COLO829 (cell line): ENCODE results near the gene LCE2D.
"Not testable (repeated sequence)": the region's sequence is repeated elsewhere in the genome, so short reads cannot be mapped to it uniquely, and the experiment has no call there.

Experiments used
- DNase-seq: peaks from one replicate; pipeline ENCODE4 v3.0.0; 2012; ENCODE audit warnings: low spot score

The LCE2D gene, protein sequence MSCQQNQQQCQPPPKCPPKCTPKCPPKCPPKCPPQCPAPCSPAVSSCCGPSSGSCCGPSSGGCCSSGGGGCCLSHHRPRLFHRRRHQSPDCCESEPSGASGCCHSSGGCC

DNA sequence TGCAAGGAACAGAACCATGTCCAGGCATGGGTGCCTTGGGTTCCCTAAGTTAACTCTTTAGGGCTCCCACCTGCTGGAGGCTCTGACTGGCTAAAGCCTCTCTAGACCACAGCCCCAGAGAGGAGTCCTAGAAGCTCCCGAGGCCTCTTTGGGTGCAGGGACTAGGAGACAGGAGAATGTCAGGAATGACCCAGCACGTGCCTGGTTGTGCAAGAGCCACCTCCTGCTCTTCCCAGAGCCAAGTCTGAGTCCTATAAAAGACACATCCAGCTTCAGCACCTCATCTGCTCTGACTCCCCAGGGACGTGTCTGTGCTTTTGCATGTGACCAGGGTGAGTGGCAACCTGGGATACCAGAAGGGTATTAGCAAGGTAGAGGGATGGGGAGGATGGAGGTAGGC lies at the start of gene LCE2D:
LCE2D (plus strand) TSS at position 283 of the 400 bp plus-strand sequence. CDS start 726 bp downstream, outside the sequence.
- no peak for DNase-seq

DNA sequence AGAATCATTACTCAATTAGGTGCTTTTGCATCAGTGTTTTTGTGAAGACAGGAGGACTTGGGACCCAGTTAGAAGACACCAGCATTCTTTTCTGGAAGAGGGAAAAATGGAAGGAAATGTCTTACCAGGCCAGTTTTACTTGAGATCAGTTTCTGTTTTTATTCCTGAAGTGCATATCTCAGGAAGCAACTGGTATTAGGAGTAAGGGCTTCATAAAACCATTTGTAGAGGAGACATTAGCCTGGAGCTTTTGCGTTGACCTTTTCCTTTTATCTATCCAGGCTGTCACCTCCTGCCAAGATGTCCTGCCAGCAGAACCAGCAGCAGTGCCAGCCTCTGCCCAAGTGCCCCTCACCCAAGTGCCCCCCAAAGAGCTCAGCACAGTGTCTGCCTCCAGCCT lies 49.7 kb upstream of the LCE2D start, which contains the start of gene LCE3B:
LCE3B (plus strand) TSS at position 301 of the 400 bp plus-strand sequence; CDS start at position 301, 0 bp downstream.
- DNase-seq = no peak

DNA sequence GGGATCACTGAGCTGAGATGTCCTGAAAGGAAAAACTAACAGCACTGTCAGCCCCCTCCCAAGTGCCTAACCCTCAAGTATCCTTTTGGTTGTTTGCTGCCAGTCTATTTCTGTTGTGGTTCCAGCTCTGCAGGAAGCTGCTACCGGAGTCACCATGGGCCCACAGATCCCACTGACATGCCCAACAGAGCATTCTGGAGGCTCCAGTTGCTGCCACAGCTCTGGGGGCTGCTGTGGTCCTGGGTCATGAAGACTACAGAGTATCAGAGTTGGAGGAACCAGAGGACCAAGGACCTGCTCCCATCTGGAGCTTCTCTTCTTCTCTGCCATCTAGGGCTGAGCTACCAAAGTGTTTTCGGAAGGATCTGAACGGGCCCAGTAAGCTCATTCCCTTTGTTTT lies 41.2 kb upstream of the LCE2D start:
- DNase-seq = no peak

DNA sequence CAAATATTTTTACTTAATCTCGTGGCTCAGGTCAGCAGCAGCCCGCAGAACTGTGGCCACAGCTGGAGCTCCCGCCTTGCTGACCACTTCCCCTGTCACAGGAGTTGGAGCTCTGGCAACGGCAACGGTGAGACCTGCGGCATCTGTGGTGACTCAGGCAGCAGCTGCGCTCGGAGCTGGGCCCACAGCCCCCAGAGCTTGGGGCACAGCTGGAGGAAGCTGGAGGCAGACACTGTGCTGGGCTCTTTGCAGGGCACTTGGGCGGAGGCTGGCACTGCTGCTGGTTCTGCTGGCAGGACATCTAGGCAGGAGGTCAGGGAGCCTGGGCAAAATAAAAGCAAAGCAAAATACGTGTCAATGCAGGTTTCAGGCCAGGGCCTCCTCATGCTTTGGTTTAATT lies 40.4 kb upstream of the LCE2D start, which contains the start of gene LCE3A:
LCE3A (minus strand) TSS at position 301 of the 400 bp plus-strand sequence; CDS start at position 301, 0 bp downstream.
- no peak for DNase-seq

DNA sequence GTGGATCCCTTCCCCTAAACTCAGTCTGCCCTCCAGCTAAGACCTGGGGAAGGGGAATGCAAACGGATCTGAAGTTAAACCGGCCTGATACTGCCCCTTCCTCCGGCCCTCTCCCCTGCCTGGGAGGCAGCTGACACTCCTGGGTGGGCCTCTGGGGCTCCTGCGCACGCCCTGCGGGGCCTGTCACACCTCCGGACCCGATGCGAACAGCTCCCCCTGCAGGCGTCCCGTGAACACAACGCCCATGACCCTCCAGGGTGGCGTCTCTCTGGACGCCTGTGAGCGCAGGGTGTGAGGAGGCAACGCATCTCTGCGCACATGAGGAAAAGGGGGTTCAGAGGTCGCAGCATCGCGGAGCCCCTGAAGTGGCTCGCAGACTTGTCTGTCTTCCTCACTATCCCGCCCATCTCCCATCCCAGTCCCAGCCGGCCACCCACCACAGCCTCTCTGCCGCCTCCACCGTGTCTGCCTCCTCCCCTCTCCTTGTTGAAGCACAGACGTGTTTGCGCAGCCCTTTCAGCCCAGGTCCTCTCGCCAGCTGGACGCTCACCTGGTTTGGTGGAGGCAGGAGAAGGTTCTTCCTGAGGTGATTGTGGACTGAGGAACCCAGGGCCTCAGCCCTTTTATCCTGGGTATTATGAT lies 39.9 kb upstream of the LCE2D start:
- no peak for DNase-seq

DNA sequence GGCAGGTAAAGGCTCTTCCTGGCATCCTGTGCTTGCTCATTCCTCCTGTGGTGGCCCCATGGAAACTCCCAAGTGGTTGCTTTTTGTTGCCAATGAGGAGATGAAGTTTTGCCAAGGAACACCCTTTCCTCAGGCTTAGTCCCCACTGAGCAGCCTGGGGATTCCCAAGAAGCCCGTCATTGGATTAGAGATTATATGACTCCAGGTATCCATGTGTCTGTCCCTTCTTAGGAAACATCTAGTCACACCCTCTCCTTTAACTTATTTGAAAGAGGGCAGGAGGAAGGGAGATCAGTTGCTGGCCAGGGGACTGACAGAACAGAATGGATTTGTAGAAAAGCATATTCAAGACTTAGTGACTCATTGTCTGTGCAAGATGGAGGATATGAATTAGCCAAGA lies 36.4 kb upstream of the LCE2D start:
- DNase-seq = no peak

DNA sequence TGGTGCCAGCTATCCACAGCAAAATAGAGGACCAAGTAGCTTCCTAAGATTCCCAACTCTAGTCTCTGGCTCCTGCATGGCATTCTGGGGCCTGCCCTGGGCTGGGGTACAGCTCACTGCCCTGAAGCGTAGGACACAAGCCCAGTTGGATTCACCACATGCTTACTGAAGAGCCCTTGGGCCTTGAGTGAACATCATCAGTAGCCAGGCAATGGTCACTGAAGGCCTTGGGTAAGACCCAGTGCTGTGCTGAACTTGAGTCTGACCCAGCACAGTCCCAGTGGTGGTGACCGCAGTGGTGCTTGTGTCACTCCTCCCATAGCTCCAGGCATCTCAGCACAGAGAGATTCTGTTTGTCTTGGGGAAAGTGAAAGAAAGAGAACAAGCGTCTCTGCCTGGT lies 32.6 kb upstream of the LCE2D start:
- DNase-seq = no peak

DNA sequence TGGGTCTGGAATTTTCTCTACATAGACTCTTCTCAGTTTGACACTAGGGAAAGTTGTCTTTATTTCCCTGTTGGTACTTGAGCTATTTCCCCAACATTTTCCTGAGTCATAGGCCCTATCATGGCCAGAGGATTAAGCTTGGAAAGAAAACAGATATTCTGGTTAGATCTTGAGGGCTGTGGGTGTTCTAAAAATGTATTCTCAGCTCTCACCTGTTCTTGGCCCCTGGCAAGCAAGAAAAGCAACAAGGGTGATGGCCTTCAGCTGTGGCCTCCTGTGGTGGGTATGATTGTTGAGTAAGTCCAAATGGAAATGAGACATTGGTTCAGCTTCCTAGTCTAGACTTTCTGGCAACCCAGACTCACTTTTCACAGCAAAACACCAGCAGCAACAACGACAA lies 22.8 kb upstream of the LCE2D start:
- DNase-seq = no peak

DNA sequence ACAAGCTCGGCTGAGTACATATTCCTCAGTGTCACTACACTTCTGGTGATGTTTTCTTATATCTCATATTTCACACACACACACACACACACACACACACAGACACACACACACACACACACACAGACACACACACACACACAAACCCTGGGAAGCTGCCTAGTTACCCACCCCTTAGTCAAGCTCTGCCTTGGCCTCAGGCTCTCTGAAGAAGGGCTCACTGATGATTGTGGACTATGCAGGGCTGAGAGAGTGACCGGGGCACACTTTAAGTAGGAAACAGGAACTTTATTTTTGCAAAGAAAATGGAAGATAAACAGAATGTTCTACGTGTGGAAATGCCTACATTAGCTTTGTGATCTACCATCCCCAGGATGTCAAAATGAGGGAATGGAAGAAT lies 19.2 kb upstream of the LCE2D start:
- DNase-seq = no peak

DNA sequence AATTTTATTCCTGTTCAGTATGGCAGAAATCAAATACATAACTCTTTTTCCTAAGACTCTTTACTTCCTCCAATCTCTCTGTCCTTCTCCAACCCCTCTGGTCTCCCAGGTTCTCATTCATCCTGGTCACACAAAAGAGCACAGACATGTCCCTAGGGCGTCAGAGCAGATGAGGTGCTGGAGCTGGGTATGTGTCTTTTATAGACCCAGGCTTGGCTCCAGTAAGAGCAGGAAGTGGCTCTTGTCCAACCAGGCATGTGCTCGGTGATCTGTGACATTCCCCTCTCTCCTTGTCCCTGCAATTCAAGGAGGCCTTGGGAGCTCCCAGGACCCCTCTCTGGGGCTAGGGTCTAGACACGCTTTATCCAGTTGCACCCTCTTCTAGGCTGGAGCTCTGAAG lies 18.0 kb upstream of the LCE2D start:
- no peak for DNase-seq

DNA sequence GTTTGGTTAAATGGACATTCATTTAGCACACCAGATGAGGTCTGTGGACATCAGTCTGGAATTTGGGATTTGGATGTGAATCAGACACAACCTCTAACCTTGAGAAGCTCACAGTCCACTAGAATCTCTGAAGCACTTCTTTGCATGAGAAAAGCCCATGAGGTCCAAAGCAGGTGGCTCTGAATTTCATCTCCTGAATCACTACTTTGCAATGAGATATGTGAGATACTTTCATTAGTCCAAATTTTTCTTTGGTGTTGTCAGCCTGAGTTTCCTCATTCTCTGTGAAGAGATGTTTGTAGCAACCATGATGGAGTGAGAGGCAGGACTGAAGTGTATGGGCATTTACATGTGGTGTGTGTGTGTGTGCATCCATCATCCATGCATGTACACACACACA lies 16.5 kb upstream of the LCE2D start:
- no peak for DNase-seq

DNA sequence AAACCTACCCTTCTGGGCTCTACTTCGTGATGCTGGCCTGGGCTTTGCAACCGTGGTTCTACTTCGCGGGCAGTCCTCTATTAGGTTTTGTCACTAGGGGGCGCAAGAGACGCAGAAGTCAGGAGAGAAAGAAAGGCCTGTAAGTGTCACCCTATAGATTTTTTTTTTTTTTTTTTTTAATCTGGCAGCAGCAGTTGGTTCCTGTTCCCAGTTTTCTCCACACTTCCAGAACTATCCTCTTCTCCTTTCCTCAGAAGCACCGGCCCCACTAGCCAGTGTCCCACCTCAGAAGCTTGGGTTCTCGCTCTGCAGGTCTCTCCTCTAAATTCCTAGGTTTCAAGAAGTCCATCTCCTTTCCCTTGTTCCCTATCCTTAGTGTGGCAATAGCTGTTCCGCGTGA lies 9.1 kb upstream of the LCE2D start:
- peak; percentile 73 for DNase-seq

DNA sequence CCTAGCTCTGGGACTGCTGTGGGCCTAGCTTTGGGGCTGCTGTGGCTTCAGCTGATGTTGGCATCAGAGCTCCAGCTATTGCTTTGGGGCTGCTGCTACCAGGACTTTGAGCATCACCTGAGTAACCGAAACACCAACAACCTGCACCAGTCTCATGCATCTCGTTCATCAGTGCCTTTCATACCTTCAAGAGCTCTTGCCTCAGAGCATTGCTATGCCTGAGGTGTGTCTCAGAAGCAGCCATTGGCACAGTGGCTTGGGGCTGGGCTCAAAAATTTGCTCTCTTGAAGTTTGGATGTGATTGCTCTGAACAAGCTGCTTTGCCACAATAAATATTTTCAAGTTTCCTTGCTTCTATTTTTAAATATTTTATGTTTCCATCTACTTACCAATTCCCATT lies 6.7 kb upstream of the LCE2D start:
- no peak for DNase-seq

DNA sequence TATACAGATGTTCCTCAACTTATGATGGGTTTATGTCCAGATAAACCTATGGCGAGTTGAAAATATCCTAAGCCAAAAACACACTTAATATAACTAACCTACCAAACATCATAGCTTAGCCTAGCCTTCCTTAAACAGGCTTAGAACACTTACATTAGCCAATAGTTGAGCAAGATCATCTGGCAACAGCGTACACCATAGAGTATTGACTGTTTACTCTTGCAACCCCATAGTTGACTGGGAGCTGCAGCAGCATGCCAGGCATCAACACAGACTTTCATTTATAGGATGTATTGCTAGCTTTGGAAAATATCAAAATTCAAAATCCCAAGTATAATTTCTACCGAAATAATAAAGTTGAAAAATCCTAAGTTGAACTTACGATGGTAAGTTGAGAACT lies 5.5 kb upstream of the LCE2D start:
- DNase-seq = no peak

DNA sequence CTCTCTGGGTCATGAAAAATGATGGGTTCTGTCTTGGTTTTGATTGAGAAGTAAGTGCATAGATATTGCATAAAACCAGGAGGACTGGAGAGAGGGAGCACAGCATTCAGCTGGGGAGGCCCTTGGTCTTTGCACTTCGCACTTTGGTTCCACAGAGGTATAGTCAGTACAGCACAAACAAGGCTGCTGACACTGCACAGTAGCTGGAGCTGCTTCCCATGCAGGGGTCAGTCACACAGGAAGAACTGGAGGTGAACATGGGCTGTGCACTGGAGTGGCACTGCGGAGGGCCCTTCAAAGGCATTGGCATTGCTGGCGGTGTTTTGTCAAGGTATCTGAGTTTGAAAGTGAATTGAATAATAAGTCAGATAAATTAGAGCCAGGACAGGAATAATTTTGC lies 4.5 kb upstream of the LCE2D start:
- DNase-seq = no peak

DNA sequence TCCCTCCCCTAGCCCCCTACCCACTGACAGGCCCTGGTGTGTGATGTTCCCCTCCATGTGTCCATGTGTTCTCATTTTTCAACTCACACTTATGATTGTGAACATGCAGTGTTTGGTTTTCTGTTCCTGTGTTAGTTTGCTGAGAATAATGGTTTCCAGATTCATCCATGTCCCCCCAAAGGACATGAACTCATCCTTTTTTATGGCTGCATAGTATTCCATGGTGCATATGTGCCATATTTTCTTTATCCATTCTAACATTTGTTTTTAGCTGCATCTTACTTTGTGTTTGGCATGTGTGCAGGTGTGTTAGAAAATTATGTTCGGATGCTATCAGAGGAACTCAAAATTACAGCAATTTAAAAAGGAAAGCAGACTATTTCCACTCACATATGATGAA lies 3.0 kb downstream of the LCE2D start:
- DNase-seq = not testable (repeated sequence)

DNA sequence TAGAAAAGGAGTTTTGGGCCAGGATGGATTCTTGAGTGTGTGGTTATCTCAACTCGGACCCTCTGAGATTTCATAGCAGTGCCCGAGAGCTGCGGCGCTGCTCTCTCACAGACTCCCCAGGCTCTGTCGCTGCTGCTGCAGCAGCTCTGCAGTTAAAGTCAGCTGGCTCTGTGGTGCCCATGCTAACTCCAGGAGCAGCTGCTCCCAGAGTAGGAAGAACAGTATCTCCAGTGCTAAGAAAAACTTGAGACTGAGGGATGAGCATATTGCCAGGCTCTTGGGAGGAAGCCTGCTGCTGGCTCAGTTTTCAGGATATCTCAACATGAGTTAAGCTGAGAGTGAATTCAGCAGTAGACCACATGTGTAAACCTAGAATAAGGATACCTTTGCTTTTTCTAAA lies 4.5 kb downstream of the LCE2D start:
- no peak for DNase-seq

DNA sequence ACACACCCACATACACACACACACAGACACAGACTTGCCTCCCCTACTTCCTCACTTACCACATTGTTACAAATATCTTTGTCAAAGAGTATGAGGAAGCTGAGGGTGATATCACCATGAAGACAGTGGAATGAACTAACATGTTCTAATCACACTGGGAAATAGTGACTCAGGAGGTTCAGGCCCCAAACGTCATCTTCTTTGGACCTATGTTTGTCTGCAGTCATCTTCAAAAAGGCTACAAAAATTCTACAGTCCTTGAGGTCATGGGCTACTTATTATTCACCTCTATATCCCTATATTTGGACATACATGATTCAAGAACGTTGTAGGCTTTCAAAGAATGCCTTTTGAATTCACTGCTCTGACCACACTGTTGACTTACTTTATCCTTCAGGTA lies 9.8 kb downstream of the LCE2D start:
- DNase-seq = no peak

DNA sequence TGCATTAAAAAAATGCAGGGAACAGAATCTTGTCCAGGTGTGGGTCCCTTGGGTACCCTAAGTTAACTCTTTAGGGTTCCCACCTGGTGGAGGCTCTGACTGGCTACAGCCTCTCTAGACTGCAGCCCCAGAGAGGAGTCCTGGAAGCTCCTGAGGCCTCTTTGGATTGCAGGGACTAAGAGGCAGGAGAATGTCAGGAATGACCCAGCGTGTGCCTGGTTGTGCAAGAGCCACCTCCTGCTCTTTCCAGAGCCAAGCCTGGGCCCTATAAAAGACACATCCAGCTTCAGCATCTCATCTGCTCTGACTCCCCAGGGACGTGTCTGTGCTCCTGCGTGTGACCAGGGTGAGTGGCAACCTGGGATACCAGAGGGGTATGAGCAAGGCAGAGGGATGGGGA lies 11.8 kb downstream of the LCE2D start, which contains the start of gene LCE2C:
LCE2C (plus strand) TSS at position 297 of the 400 bp plus-strand sequence. CDS start 737 bp downstream, outside the sequence.
- DNase-seq = not testable (repeated sequence)

DNA sequence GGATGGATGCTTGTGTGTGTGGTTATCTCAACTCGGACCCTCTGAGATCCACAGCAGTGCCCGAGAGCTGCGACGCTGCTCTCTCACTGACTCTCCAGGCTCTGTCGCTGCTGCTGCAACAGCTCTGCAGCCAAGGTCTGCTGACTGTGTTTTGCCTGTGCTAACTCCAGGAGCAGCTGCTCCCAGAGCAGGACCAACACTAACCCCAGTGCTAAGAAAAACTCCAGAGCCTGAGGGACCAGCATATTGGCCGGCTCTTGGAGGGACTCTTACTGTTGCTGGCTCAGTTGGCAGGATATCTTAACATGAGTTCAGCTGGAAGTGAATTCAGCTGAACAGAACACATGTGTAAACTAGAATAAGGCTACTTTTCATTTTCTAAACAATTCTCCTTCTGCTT lies 16.3 kb downstream of the LCE2D start:
- no peak for DNase-seq

DNA sequence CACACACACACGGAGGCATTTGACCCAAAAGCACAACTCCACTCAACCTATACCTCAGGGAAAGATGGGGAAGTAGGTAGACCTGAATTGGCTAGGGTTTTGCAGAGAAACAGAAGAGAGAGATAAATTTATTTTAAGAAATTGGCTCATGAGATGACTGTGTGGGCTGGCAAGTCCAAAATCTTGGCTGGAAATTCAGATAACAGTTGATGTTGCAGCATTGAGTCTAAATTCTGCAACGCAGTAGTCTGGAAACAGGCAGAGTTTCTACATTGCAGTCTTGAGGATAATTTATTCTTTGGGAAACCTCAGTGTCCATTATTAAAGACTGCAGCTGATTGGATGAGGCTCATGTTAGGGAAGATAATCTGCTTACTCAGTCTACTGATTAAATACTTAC lies 18.4 kb downstream of the LCE2D start:
- DNase-seq = no peak

DNA sequence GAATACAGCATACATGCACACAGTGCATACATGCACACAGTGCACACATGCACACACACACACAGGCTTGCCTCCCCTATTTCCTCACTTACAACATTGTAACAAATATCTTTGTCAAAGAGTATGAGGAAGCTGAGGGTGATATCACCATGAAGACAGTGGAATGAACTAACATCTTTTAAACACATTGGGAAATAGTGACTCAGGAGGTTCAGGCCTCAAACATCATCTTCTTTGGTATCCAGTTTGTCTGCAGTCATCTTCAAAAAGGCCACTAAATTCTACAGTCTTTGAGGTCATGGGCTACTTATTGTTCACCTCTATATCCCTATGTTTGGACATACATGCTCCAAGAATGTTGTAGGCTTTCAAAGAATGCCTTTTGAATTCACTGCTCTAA lies 20.7 kb downstream of the LCE2D start:
- no peak for DNase-seq

DNA sequence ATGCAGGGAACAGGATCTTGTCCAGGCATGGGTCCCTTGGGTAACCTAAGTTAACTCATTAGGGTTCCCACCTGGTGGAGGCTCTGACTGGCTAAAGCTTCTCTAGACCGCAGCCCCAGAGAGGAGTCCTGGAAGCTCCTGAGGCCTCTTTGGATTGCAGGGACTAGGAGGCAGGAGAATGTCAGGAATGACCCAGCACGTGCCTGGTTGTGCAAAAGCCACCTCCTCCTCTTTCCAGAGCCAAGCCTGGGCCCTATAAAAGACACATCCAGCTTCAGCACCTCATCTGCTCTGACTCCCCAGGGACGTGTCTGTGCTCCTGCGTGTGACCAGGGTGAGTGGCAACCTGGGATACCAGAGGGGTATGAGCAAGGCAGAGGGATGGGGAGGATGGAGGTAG lies 22.6 kb downstream of the LCE2D start, which contains the start of gene LCE2B:
LCE2B (plus strand) TSS at position 301 of the 400 bp plus-strand sequence. CDS start 721 bp downstream, outside the sequence.
- DNase-seq = not testable (repeated sequence)
